ENCODE measurements around the gene C11orf16. TPM values are rescaled to one million over a fixed set of nuclear protein-coding genes. Genes with fewer than 3 reads are reported as not detected.
A peak's percentile ranks its signal among the peaks of the same experiment; 100 is the strongest.

Gene C11orf16
- polyA plus RNA-seq, 3 donors: not detected

DNA sequence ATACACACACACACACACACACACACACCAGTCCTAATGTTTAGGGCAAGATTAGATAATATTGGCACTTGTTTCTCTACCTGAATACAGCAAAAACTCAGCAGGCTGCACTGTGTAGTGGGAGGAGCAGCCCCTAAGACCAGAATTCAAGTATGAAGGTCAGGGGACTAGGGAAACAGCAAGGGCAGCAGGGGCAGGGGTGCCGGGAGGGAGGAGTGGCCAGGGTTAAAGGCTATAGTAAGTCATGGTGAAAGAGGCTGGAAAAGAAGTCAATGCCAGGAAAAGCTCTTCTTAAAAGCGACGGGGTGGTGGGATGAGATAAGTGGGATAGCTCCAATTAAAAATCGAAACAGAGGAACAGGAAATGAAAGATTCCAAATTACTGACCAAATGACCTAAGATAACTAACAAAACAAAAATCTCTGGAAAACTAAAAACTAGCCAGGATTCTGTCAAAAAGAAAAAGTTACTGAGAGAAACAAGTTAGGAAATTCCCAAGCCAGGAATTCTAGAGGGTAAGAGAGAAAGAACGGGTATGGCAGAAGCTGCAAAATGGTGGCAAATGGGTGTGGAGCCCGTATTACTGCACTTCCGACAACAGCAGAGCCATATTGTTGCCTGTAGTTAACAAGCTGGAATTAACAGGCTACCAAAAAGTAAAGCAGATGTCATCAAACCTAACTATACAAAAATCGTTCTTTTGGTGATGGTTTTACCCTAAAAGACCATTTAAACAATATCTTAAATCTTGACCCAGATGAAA is 8.8 kb upstream of the C11orf16 start:
- no peaks in the 10 kb centered on the region for H3K36me3 ChIP-seq (replicated peaks in 1 of 2; ENCODE audit: control insufficient read depth in 1 of 2, insufficient read depth in 2 of 2, low read length in 2 of 2)
- H3K4me1 Mint-ChIP-seq: no peaks in the 10 kb centered on the region
- H3K9me3 Mint-ChIP-seq: no peaks in the 10 kb centered on the region
- no peak overlapping the region for H3K27ac ChIP-seq (ENCODE audit: low read depth in 1 of 2, low read length in 2 of 2)
- no peaks in the 10 kb centered on the region for H3K4me1 ChIP-seq (ENCODE audit: control insufficient read depth in 1 of 2, insufficient read depth in 2 of 2, low read length in 2 of 2)
- intact Hi-C loops (cut with micrococcal nuclease): no loop called here
- H2AFZ ChIP-seq (ENCODE audit: insufficient read depth, low read depth, low read length, poor library complexity, severe bottlenecking): no peak overlapping the region
- no peaks in the 10 kb centered on the region for H4K20me1 ChIP-seq (ENCODE audit: insufficient read depth, low read length)
- no peak overlapping the region for H3K9ac ChIP-seq (ENCODE audit: insufficient read depth, low read length, poor library complexity, severe bottlenecking)
- H3K36me3 Mint-ChIP-seq: peaks cover 3 to 4% of the 10 kb centered on the region in 2 donors
- H3K79me2 ChIP-seq (ENCODE audit: insufficient read depth, low read length): no peaks in the 10 kb centered on the region
- no peak overlapping the region for H3K27ac Mint-ChIP-seq
- TF ChIP-seq, protein P1, sequence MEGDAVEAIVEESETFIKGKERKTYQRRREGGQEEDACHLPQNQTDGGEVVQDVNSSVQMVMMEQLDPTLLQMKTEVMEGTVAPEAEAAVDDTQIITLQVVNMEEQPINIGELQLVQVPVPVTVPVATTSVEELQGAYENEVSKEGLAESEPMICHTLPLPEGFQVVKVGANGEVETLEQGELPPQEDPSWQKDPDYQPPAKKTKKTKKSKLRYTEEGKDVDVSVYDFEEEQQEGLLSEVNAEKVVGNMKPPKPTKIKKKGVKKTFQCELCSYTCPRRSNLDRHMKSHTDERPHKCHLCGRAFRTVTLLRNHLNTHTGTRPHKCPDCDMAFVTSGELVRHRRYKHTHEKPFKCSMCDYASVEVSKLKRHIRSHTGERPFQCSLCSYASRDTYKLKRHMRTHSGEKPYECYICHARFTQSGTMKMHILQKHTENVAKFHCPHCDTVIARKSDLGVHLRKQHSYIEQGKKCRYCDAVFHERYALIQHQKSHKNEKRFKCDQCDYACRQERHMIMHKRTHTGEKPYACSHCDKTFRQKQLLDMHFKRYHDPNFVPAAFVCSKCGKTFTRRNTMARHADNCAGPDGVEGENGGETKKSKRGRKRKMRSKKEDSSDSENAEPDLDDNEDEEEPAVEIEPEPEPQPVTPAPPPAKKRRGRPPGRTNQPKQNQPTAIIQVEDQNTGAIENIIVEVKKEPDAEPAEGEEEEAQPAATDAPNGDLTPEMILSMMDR (IDR thresholded peaks at IDR 0.05): no peak
- H3K27me3 Mint-ChIP-seq (ENCODE audit: low read depth in 3 of 3): peaks cover 0 to 2% (median 0%) of the 10 kb centered on the region in 3 donors
- 93% methylated on average over 2 of the region's 8 CpGs for WGBS (ENCODE audit: insufficient coverage)
- no peak overlapping the region for H3K4me3 ChIP-seq (replicated peaks in 1 of 3; ENCODE audit: low read depth in 2 of 3, low read length in 3 of 3)
- H3K9me3 ChIP-seq (replicated peaks in 1 of 2; ENCODE audit: control insufficient read depth in 1 of 2, insufficient read depth in 1 of 2, low read length in 2 of 2): no peaks in the 10 kb centered on the region
- no peak for DNase-seq
- H3K4me2 ChIP-seq (replicated peaks; ENCODE audit: extremely low read depth, low read length, poor library complexity, severe bottlenecking): no peak overlapping the region
- no peak overlapping the region for H3K4me3 Mint-ChIP-seq
- H3K27me3 ChIP-seq (ENCODE audit: control insufficient read depth in 2 of 2, insufficient read depth in 2 of 2, low read length in 2 of 2): no peaks in the 10 kb centered on the region

DNA sequence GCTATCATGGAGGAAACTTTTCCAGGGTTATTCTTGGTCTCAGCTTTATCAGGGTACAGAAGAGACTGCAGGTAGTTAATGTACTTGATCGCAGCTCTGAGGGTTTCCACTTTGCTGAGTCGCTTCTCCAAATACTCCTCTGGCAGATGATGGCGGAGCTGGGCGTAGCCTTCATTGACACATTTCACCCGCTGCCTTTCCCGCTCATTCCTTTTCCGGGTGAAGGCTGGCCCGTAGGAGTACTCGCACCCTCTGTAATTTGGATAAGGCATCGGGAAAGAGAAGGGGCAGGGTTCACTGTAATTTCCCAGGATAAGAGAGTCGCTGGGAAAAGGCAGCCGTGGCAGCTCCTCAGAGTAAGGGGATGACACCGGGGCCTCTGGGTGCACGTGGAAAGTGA is 4.9 kb upstream of the C11orf16 start:
- H3K79me2 ChIP-seq (ENCODE audit: insufficient read depth, low read length): no peaks in the 10 kb centered on the region
- no peak overlapping the region for H3K4me3 ChIP-seq (replicated peaks in 1 of 3; ENCODE audit: low read depth in 2 of 3, low read length in 3 of 3)
- H3K4me1 ChIP-seq (ENCODE audit: control insufficient read depth in 1 of 2, insufficient read depth in 2 of 2, low read length in 2 of 2): no peaks in the 10 kb centered on the region
- Mint-ChIP-seq H3K36me3 (no peaks in the 10 kb centered on the region), H3K4me1 (no peaks in the 10 kb centered on the region), H3K4me3 (no peak overlapping the region), H3K27me3 (ENCODE audit: low read depth in 3 of 3) (peaks cover 0 to 2% (median 2%) of the 10 kb centered on the region in 3 donors), H3K9me3 (no peaks in the 10 kb centered on the region), H3K27ac (peak overlapping the region in 1 of 7 donors; percentile 24)
- DNase-seq: no peak
- no peak overlapping the region for H2AFZ ChIP-seq (ENCODE audit: insufficient read depth, low read depth, low read length, poor library complexity, severe bottlenecking)
- no peaks in the 10 kb centered on the region for H3K36me3 ChIP-seq (replicated peaks in 1 of 2; ENCODE audit: control insufficient read depth in 1 of 2, insufficient read depth in 2 of 2, low read length in 2 of 2)
- intact Hi-C loops (cut with micrococcal nuclease): no loop called here
- no peak overlapping the region for H3K4me2 ChIP-seq (replicated peaks; ENCODE audit: extremely low read depth, low read length, poor library complexity, severe bottlenecking)
- H3K9me3 ChIP-seq (replicated peaks in 1 of 2; ENCODE audit: control insufficient read depth in 1 of 2, insufficient read depth in 1 of 2, low read length in 2 of 2): no peaks in the 10 kb centered on the region
- no peaks in the 10 kb centered on the region for H3K27me3 ChIP-seq (ENCODE audit: control insufficient read depth in 2 of 2, insufficient read depth in 2 of 2, low read length in 2 of 2)
- H3K9ac ChIP-seq (ENCODE audit: insufficient read depth, low read length, poor library complexity, severe bottlenecking): no peak overlapping the region
- WGBS (ENCODE audit: insufficient coverage): 92% methylated on average over 11 of the region's 14 CpGs
- TF ChIP-seq, protein P1 (IDR thresholded peaks at IDR 0.05): no peak
- H3K27ac ChIP-seq (ENCODE audit: low read depth in 1 of 2, low read length in 2 of 2): no peak overlapping the region
- H4K20me1 ChIP-seq (ENCODE audit: insufficient read depth, low read length): no peaks in the 10 kb centered on the region
